ENCODE measurements around the gene SCARF2.
"Not testable (repeated sequence)": the region's sequence is repeated elsewhere in the genome, so short reads cannot be mapped to it uniquely, and the experiment has no call there.

DNA sequence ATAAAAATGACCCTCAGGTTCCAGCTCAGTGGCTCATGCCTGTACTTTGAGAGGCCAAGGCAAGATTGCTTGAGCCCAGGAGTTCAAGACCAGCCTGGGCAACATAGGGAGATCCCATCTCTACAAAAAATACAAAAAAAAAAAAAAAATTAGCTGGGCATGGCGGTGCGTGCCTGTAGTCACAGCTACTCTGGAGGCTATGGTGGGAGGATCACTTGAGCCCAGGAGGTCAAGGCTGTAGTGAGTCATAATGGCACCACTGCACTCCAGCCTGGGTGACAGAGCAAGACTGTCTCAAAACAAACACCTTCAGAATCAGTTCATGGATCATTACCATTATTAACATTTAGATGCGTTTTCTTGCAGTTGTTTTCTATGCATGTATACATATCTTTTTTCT is 28.2 kb downstream of the SCARF2 start:
- TF ChIP-seq EP300 (IDR thresholded peaks at IDR 0.05): not testable (repeated sequence)
- TF ChIP-seq, protein P1, sequence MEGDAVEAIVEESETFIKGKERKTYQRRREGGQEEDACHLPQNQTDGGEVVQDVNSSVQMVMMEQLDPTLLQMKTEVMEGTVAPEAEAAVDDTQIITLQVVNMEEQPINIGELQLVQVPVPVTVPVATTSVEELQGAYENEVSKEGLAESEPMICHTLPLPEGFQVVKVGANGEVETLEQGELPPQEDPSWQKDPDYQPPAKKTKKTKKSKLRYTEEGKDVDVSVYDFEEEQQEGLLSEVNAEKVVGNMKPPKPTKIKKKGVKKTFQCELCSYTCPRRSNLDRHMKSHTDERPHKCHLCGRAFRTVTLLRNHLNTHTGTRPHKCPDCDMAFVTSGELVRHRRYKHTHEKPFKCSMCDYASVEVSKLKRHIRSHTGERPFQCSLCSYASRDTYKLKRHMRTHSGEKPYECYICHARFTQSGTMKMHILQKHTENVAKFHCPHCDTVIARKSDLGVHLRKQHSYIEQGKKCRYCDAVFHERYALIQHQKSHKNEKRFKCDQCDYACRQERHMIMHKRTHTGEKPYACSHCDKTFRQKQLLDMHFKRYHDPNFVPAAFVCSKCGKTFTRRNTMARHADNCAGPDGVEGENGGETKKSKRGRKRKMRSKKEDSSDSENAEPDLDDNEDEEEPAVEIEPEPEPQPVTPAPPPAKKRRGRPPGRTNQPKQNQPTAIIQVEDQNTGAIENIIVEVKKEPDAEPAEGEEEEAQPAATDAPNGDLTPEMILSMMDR (IDR thresholded peaks at IDR 0.05): not testable (repeated sequence)
